IMR-90 (cell line): ENCODE results near the gene SFT2D2. TPM values are rescaled to one million over a fixed set of nuclear protein-coding genes. Genes with fewer than 3 reads are reported as not detected.

Source experiments
- ATAC-seq: fragments of 200-7000 bp; cut with Tn5 transposase; 2 replicates; pipeline ENCODE4 v1.9.1; 2020; ENCODE audit warnings: low read depth, mild to moderate bottlenecking, moderate library complexity
- BruUV-seq: library from RNA; stranded (reverse); fragments of 400-500 nt; replicated peaks from 2 replicates; lab custom pipeline; 2021; lab: Mats Ljungman, UMichigan
- CTCF ChIA-PET: fragments of 300-600 bp; formaldehyde crosslinking; extraction: SDS; loops from one replicate; lab custom pipeline; 2021; ENCODE audit warnings: antibody characterized with exemption; lab: Yijun Ruan, JAX
- POLR2A ChIA-PET: fragments of 300-600 bp; sonication (Branson Sonifier 250); formaldehyde crosslinking; loops from one replicate; lab custom pipeline; 2022; ENCODE audit warnings: antibody characterized with exemption; ENCODE audit not compliant: unreplicated experiment; lab: Charles Lee
- DNase-seq: peaks from one replicate; pipeline ENCODE4 v3.0.0; 2013
- H2AFZ ChIP-seq: replicated peaks from 2 replicates; pipeline ENCODE3; 2013; ENCODE audit warnings: low read length, mild to moderate bottlenecking; ENCODE audit not compliant: poor library complexity
- H2AK5ac ChIP-seq: 2 replicates; pipeline ENCODE4 v1.6.1; 2013; ENCODE audit warnings: low read depth, low read length, inconsistent platforms
- H2AK9ac ChIP-seq: replicated peaks from 2 replicates; pipeline ENCODE3; 2013; ENCODE audit warnings: mild to moderate bottlenecking, low read depth, low read length, moderate library complexity; ENCODE audit not compliant: poor library complexity
- H2BK120ac ChIP-seq: 2 replicates; pipeline ENCODE4 v1.6.1; 2013; ENCODE audit warnings: low read depth, low read length, inconsistent platforms
- H2BK15ac ChIP-seq: 3 replicates; pipeline ENCODE4 v1.6.1; 2013; ENCODE audit warnings: low read depth, low read length, inconsistent platforms
- H2BK20ac ChIP-seq: 2 replicates; pipeline ENCODE4 v1.6.1; 2013; ENCODE audit warnings: low read depth, mild to moderate bottlenecking, inconsistent platforms, low read length, moderate library complexity
- H2BK5ac ChIP-seq: 2 replicates; pipeline ENCODE4 v1.6.1; 2013; ENCODE audit warnings: mild to moderate bottlenecking, low read depth, low read length, inconsistent platforms; ENCODE audit not compliant: poor library complexity, severe bottlenecking
- H3K14ac ChIP-seq: replicated peaks from 2 replicates; pipeline ENCODE4 v1.6.1; 2013; ENCODE audit warnings: low read depth, low read length, inconsistent platforms
- H3K18ac ChIP-seq: 2 replicates; pipeline ENCODE4 v1.6.1; 2013; ENCODE audit warnings: low read depth, low read length, control low read depth
- H3K23ac ChIP-seq: 2 replicates; pipeline ENCODE4 v1.6.1; 2013; ENCODE audit warnings: low read depth, low read length, inconsistent platforms
- H3K27ac ChIP-seq: 2 replicates; pipeline ENCODE4 v1.5.1; 2013; ENCODE audit warnings: mild to moderate bottlenecking, control low read depth, low read length; ENCODE audit not compliant: insufficient read depth
- H3K27me3 ChIP-seq: 2 replicates; pipeline ENCODE4 v1.6.1; 2013; ENCODE audit warnings: low read length; ENCODE audit not compliant: control insufficient read depth, insufficient read depth
- H3K36me3 ChIP-seq: 2 replicates; pipeline ENCODE4 v1.6.1; 2013; ENCODE audit warnings: low read length, mixed read lengths; ENCODE audit not compliant: control insufficient read depth, insufficient read depth
- H3K4ac ChIP-seq: 2 replicates; pipeline ENCODE4 v1.6.1; 2013; ENCODE audit warnings: low read depth, low read length, inconsistent platforms
- H3K4me1 ChIP-seq: 2 replicates; pipeline ENCODE4 v1.6.1; 2013; ENCODE audit warnings: low read length, mixed read lengths; ENCODE audit not compliant: control insufficient read depth, insufficient read depth
- H3K4me2 ChIP-seq: 2 replicates; pipeline ENCODE4 v1.6.1; 2013; ENCODE audit warnings: low read depth, mild to moderate bottlenecking, control low read depth, low read length, moderate library complexity
- H3K4me3 ChIP-seq: 2 replicates; pipeline ENCODE4 v1.5.1; 2013; ENCODE audit warnings: low read depth, mild to moderate bottlenecking, control low read depth, low read length, moderate library complexity; ENCODE audit not compliant: insufficient read depth
- H3K56ac ChIP-seq: 2 replicates; pipeline ENCODE4 v1.6.1; 2013; ENCODE audit warnings: low read length, inconsistent platforms; ENCODE audit not compliant: insufficient read depth; ENCODE audit errors: extremely low read depth
- H3K79me1 ChIP-seq, 2 experiments: 2 replicates each; pipeline ENCODE4 v1.6.1; 2013; ENCODE audit warnings: low read length in 2 of 2, inconsistent platforms in 1 of 2, low read depth in 1 of 2
- H3K9ac ChIP-seq: 2 replicates; pipeline ENCODE4 v1.6.1; 2013; ENCODE audit warnings: low read depth, low read length, control low read depth
- H3K9me1 ChIP-seq: 2 replicates; pipeline ENCODE4 v1.6.1; 2013; ENCODE audit warnings: low read length, inconsistent platforms; ENCODE audit not compliant: insufficient read depth
- H3K9me3 ChIP-seq: 2 replicates; pipeline ENCODE4 v1.6.1; 2013; ENCODE audit warnings: low read length; ENCODE audit not compliant: control insufficient read depth, insufficient read depth
- H4K20me1 ChIP-seq: 2 replicates; pipeline ENCODE4 v1.6.1; 2013; ENCODE audit warnings: low read length, inconsistent platforms; ENCODE audit not compliant: insufficient read depth
- H4K5ac ChIP-seq: 2 replicates; pipeline ENCODE4 v1.6.1; 2013; ENCODE audit warnings: mild to moderate bottlenecking, low read depth, low read length, control low read depth
- H4K8ac ChIP-seq, 2 experiments: 2 replicates each; pipeline ENCODE4 v1.6.1; 2013; ENCODE audit warnings: low read depth in 2 of 2, low read length in 2 of 2, control low read depth in 1 of 2, inconsistent platforms in 1 of 2
- H4K91ac ChIP-seq: 2 replicates; pipeline ENCODE4 v1.6.1; 2013; ENCODE audit warnings: low read depth, low read length, inconsistent platforms; ENCODE audit not compliant: insufficient read depth
- CEBPB ChIP-seq: IDR thresholded peaks from 2 replicates; pipeline ENCODE4 v1.6.1; 2012; ENCODE audit warnings: low read depth, low read length, improper control_type of control experiment
- WGBS, 2 experiments: methylation state at CpG; one replicate each; pipeline versions ENCODE4 v1.1.5 to v1.1.7; 2013; ENCODE audit warnings: missing lambda C conversion rate in 2 of 2; ENCODE audit not compliant: insufficient read length in 1 of 2; ENCODE audit errors: extremely low coverage in 2 of 2; 5-methylcytosine and 5-hydroxymethylcytosine counted together
- dilution Hi-C: fragments of 300-500 bp; cut with HindIII; formaldehyde crosslinking; loops from one replicate; pipeline ENCODE4 v1.14.3; 2018; ENCODE audit warnings: low sequenced_read_pairs; ENCODE audit not compliant: unreplicated experiment
- in situ Hi-C: fragments of 300-500 bp; cut with MboI; formaldehyde crosslinking; loops from 3 replicates; pipeline ENCODE4 v1.14.3; 2019; ENCODE audit warnings: low sequenced_read_pairs, inconsistent platforms, mixed read lengths
- intact Hi-C: fragments of 100-400 bp; cut with micrococcal nuclease; formaldehyde crosslinking; loops from 2 replicates; pipeline ENCODE4 v1.10.0; 2022
- polyA plus RNA-seq, 3 experiments: library from polyadenylated mRNA; depleted of rRNA; stranded (reverse); fragments of >200 nt; gene quantifications; 2 replicates each; pipeline ENCODE4 v1.2.3, GENCODE V29; 2012; ENCODE audit warnings: low replicate concordance in 1 of 3
- total RNA-seq: library from RNA; depleted of rRNA; stranded (reverse); fragments of >200 nt; gene quantifications from 2 replicates; pipeline ENCODE4 v1.2.3, GENCODE V29; 2012

The SFT2D2 gene
- total and polyA plus RNA-seq, 2 of the 4 experiments (the other 2 are of a cell fraction) = 11.1 to 37.6 TPM

DNA sequence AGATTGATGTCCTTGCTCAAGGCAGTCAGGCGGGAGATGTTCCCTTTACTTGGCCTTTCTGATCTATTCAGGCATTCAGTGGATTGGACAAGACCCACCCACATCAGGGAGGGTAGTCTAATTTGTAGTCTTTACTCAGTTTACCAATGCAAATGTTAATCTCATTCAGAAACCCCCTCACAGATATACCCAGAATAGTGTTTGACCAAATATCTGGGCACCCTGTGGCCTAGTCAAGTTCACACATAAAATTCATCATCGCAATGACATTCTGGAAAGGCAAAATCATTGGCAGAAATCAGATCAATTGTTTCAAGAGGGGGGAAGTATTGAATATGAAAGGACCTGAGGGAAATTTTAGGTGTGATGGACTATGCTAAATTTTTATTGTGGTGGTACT, 12.5 kb upstream of the SFT2D2 start:
- no peak overlapping the region for H3K4ac ChIP-seq
- no peak overlapping the region for H3K14ac ChIP-seq
- H3K27me3 ChIP-seq = no peaks in the 10 kb centered on the region
- peaks cover 3% of the 10 kb centered on the region; the same call in 1 of the 2 replicates for H3K9me3 ChIP-seq
- WGBS, 2 experiments = no CpG with 5 or more reads among the region's 2 CpGs
- H3K27ac ChIP-seq = no peak overlapping the region
- H2BK20ac ChIP-seq = no peak overlapping the region
- H2AK9ac ChIP-seq = no peak overlapping the region
- TF ChIP-seq CEBPB = no peak
- no peak overlapping the region for H2BK5ac ChIP-seq
- no peak overlapping the region for H2BK120ac ChIP-seq
- H3K9me1 ChIP-seq = no peaks in the 10 kb centered on the region
- H3K23ac ChIP-seq = no peak overlapping the region
- no peaks in the 10 kb centered on the region for H3K36me3 ChIP-seq
- H3K4me1 ChIP-seq = no peaks in the 10 kb centered on the region
- H2AFZ ChIP-seq = no peak overlapping the region
- POLR2A ChIA-PET = no interaction called here
- no peak overlapping the region for H4K8ac ChIP-seq
- no peak overlapping the region for H3K4me3 ChIP-seq
- no peak overlapping the region for H3K4me2 ChIP-seq
- H4K20me1 ChIP-seq = no peaks in the 10 kb centered on the region
- ATAC-seq (no peak), DNase-seq (no peak)
- H2AK5ac ChIP-seq = no peak overlapping the region
- no peak overlapping the region for H4K5ac ChIP-seq
- no peak overlapping the region for H2BK15ac ChIP-seq
- no peak overlapping the region for H3K9ac ChIP-seq
- in situ Hi-C loops (no loop called here), intact Hi-C loops (no loop called here), dilution Hi-C loops (no loop called here)
- H3K79me1 ChIP-seq = no peaks in the 10 kb centered on the region
- H4K91ac ChIP-seq = no peak overlapping the region
- no TSS peak for BruUV-seq
- no peak overlapping the region for H3K18ac ChIP-seq
- CTCF ChIA-PET = no interaction called here
- no peak overlapping the region for H3K56ac ChIP-seq
